H1 (cell line): ENCODE results near the gene MAP3K10. TPM values are rescaled to one million over a fixed set of nuclear protein-coding genes. Genes with fewer than 3 reads are reported as not detected.
A peak's percentile ranks its signal among the peaks of the same experiment; 100 is the strongest.

ENCODE experiments used
- CTCF ChIA-PET: fragments of 300-600 bp; sonication (Branson Sonifier 250); formaldehyde crosslinking; loops from one replicate; lab custom pipeline; 2021; ENCODE audit not compliant: partially characterized antibody; lab: Charles Lee
- POLR2A ChIA-PET: fragments of 300-600 bp; sonication (Branson Sonifier 250); formaldehyde crosslinking; loops from one replicate; lab custom pipeline; 2021; ENCODE audit warnings: inconsistent platforms; ENCODE audit not compliant: partially characterized antibody; lab: Charles Lee
- DNase-seq, 2 experiments: peaks; one replicate each; pipeline versions ENCODE4 v3.0.0 to v3.0.0-alpha.2; 2010 to 2022; ENCODE audit warnings: low spot score in 2 of 2, low read depth in 1 of 2, mixed read lengths in 1 of 2
- FAIRE-seq: peaks from 2 replicates; lab custom pipeline; 2011; peaks lifted over from hg19 to GRCh38; lab: Jason Lieb, UNC
- H2AFZ ChIP-seq: 2 replicates; pipeline ENCODE4 v1.8.1; 2012; ENCODE audit warnings: low read length, inconsistent platforms
- H2AK5ac ChIP-seq: 2 replicates; pipeline ENCODE4 v1.6.1; 2013; ENCODE audit warnings: low read depth, low read length
- H2BK120ac ChIP-seq: replicated peaks from 2 replicates; pipeline ENCODE3; 2013; ENCODE audit warnings: low read depth, low read length, inconsistent platforms
- H2BK12ac ChIP-seq: 2 replicates; pipeline ENCODE4 v1.6.1; 2013; ENCODE audit warnings: low read depth, low read length
- H2BK15ac ChIP-seq: 2 replicates; pipeline ENCODE4 v1.6.1; 2013; ENCODE audit warnings: low read length
- H2BK20ac ChIP-seq: 2 replicates; pipeline ENCODE4 v1.6.1; 2013; ENCODE audit warnings: low read length
- H2BK5ac ChIP-seq: 2 replicates; pipeline ENCODE4 v1.6.1; 2013; ENCODE audit warnings: low read depth, low read length
- H3K14ac ChIP-seq: 2 replicates; pipeline ENCODE4 v1.6.1; 2013; ENCODE audit warnings: inconsistent platforms; ENCODE audit not compliant: insufficient read length
- H3K18ac ChIP-seq: 2 replicates; pipeline ENCODE4 v1.6.1; 2013; ENCODE audit warnings: low read length; ENCODE audit errors: extremely low read depth
- H3K23ac ChIP-seq: 2 replicates; pipeline ENCODE4 v1.6.1; 2013; ENCODE audit warnings: inconsistent platforms; ENCODE audit not compliant: insufficient read length
- H3K23me2 ChIP-seq: 2 replicates; pipeline ENCODE4 v1.6.1; 2013; ENCODE audit warnings: low read depth, low read length
- H3K27ac ChIP-seq: 2 replicates; pipeline ENCODE4 v1.6.1; 2011; ENCODE audit warnings: low read depth, low read length, inconsistent platforms
- H3K27me3 ChIP-seq, 4 experiments: replicated peaks in 1 of 4; 1 replicate in 1 of 4; 2 replicates in 3 of 4; pipeline versions ENCODE4 v1.6.1 to v1.8.1; 2011 to 2013; ENCODE audit warnings: low read length in 3 of 4, mild to moderate bottlenecking in 3 of 4, inconsistent platforms in 2 of 4, mixed read lengths in 2 of 4, moderate library complexity in 1 of 4; ENCODE audit not compliant: control insufficient read depth in 3 of 4, insufficient read depth in 3 of 4; ENCODE audit errors: extremely low read depth in 1 of 4
- H3K36me3 ChIP-seq, 4 experiments: 2 replicates each; pipeline versions ENCODE4 v1.6.1 to v1.8.1; 2011 to 2013; ENCODE audit warnings: mild to moderate bottlenecking in 4 of 4, low read length in 3 of 4, moderate library complexity in 2 of 4, control low read depth in 1 of 4, inconsistent platforms in 1 of 4; ENCODE audit not compliant: insufficient read depth in 4 of 4, control insufficient read depth in 2 of 4
- H3K4ac ChIP-seq: replicated peaks from 2 replicates; pipeline ENCODE3; 2013; ENCODE audit warnings: low read length, low read depth, mixed read lengths, inconsistent platforms; ENCODE audit not compliant: insufficient read length
- H3K4me1 ChIP-seq, 4 experiments: replicated peaks in 1 of 4; 1 replicate in 1 of 4; 2 replicates in 3 of 4; pipeline versions ENCODE4 v1.6.1 to v1.8.1; 2011 to 2013; ENCODE audit warnings: low read length in 3 of 4, inconsistent platforms in 2 of 4, mixed read lengths in 1 of 4; ENCODE audit not compliant: insufficient read depth in 4 of 4, control insufficient read depth in 3 of 4
- H3K4me2 ChIP-seq, 2 experiments: 2 replicates each; pipeline versions ENCODE4 v1.6.1 to v1.8.1; 2011 to 2013; ENCODE audit warnings: low read depth in 2 of 2, low read length in 2 of 2, control low read depth in 1 of 2, inconsistent platforms in 1 of 2, mild to moderate bottlenecking in 1 of 2; ENCODE audit not compliant: insufficient read depth in 1 of 2
- H3K4me3 ChIP-seq, 4 experiments: fragments of 200-600, 300-600 bp in 1 of 4; sonication (generic), shearing (Covaris generic), sonication (Bioruptor Twin) in 1 of 4; 2 replicates each; pipeline versions ENCODE4 v1.5.1 to v1.8.1; 2011 to 2016; ENCODE audit warnings: low read length in 4 of 4, low read depth in 3 of 4, control low read depth in 2 of 4, inconsistent platforms in 2 of 4, mild to moderate bottlenecking in 2 of 4, mixed read lengths in 1 of 4, moderate library complexity in 1 of 4; ENCODE audit not compliant: insufficient read depth in 2 of 4; ENCODE audit errors: extremely low read depth in 1 of 4
- H3K56ac ChIP-seq: replicated peaks from 2 replicates; pipeline ENCODE3; 2013; ENCODE audit warnings: low read depth, mild to moderate bottlenecking, mixed read lengths, low read length, inconsistent platforms; ENCODE audit not compliant: insufficient read length
- H3K79me1 ChIP-seq: 2 replicates; pipeline ENCODE4 v1.6.1; 2013; ENCODE audit warnings: low read depth, low read length, control low read depth
- H3K79me2 ChIP-seq, 2 experiments: 2 replicates each; pipeline versions ENCODE4 v1.6.1 to v1.8.1; 2012 to 2013; ENCODE audit warnings: low read length in 2 of 2, mild to moderate bottlenecking in 2 of 2, inconsistent platforms in 1 of 2; ENCODE audit not compliant: insufficient read depth in 2 of 2, control insufficient read depth in 1 of 2
- H3K9ac ChIP-seq, 4 experiments: replicated peaks in 1 of 4; 1 replicate in 1 of 4; 2 replicates in 3 of 4; pipeline versions ENCODE4 v1.6.1 to v1.8.1; 2011 to 2013; ENCODE audit warnings: low read depth in 3 of 4, low read length in 3 of 4, control low read depth in 2 of 4, mild to moderate bottlenecking in 2 of 4, moderate library complexity in 2 of 4, inconsistent platforms in 1 of 4; ENCODE audit errors: extremely low read depth in 1 of 4
- H3K9me3 ChIP-seq, 2 experiments: 2 replicates each; pipeline versions ENCODE4 v1.6.1 to v1.8.1; 2012 to 2013; ENCODE audit warnings: mild to moderate bottlenecking in 2 of 2, moderate library complexity in 2 of 2, control low read depth in 1 of 2, inconsistent platforms in 1 of 2, low read depth in 1 of 2, low read length in 1 of 2, mixed read lengths in 1 of 2; ENCODE audit not compliant: insufficient read depth in 2 of 2
- H4K20me1 ChIP-seq, 2 experiments: replicated peaks in 1 of 2; 2 replicates each; pipeline versions ENCODE3 to v1.8.1; 2011 to 2013; ENCODE audit warnings: inconsistent platforms in 2 of 2, low read length in 2 of 2, mild to moderate bottlenecking in 1 of 2; ENCODE audit not compliant: insufficient read depth in 2 of 2, control insufficient read depth in 1 of 2
- H4K5ac ChIP-seq: 2 replicates; pipeline ENCODE4 v1.6.1; 2013; ENCODE audit warnings: low read length, low read depth, mixed read lengths, inconsistent platforms; ENCODE audit not compliant: insufficient read length
- H4K8ac ChIP-seq: 2 replicates; pipeline ENCODE4 v1.8.0; 2013; ENCODE audit warnings: mild to moderate bottlenecking, moderate library complexity, low read length, inconsistent platforms; ENCODE audit not compliant: insufficient read depth; ENCODE audit errors: extremely low read depth
- H4K91ac ChIP-seq: replicated peaks from 2 replicates; pipeline ENCODE3; 2013; ENCODE audit warnings: low read length, mixed read lengths, inconsistent platforms; ENCODE audit not compliant: insufficient read length
- BRCA1 ChIP-seq: IDR thresholded peaks from 2 replicates; pipeline ENCODE4 v1.6.1; 2012; ENCODE audit warnings: low read depth, low read length, improper control_type of control experiment
- CTBP2 ChIP-seq: IDR thresholded peaks from 2 replicates; pipeline ENCODE4 v1.7.0; 2011; ENCODE audit warnings: borderline replicate concordance, mild to moderate bottlenecking, moderate library complexity, mixed read lengths, low read length; ENCODE audit not compliant: insufficient read depth, insufficient read length
- SAP30 ChIP-seq: fragments of 300-600 bp; sonication (generic); IDR thresholded peaks from 2 replicates; pipeline ENCODE4 v1.7.1; 2012; ENCODE audit warnings: low read length, moderate library complexity, mild to moderate bottlenecking, inconsistent platforms; ENCODE audit not compliant: insufficient read depth, insufficient replicate concordance
- SIRT6 ChIP-seq: IDR thresholded peaks from one replicate; pipeline ENCODE4 v1.7.1; 2012; ENCODE audit warnings: low read length, inconsistent platforms
- SRF ChIP-seq: IDR thresholded peaks from 2 replicates; pipeline ENCODE4 v1.6.1; 2011; ENCODE audit warnings: mild to moderate bottlenecking, low read depth, low read length, moderate library complexity
- WGBS, 2 experiments: shearing (Covaris generic) in 1 of 2; methylation state at CpG; one replicate each; pipeline versions ENCODE4 v1.1.6 to v1.1.7; 2013 to 2015; ENCODE audit warnings: low lambda C conversion rate in 2 of 2, mixed read lengths in 2 of 2, inconsistent platforms in 1 of 2, low coverage in 1 of 2, missing lambda C conversion rate in 1 of 2; ENCODE audit not compliant: insufficient replicate concordance in 2 of 2, insufficient coverage in 1 of 2, insufficient read length in 1 of 2; ENCODE audit errors: extremely low coverage in 1 of 2, missing lambda C conversion rate in 1 of 2; 5-methylcytosine and 5-hydroxymethylcytosine counted together
- polyA plus RNA-seq, 7 experiments: library from polyadenylated mRNA; depleted of rRNA in 3 of 7; stranded (reverse) in 5 of 7; unstranded in 2 of 7; fragments of >200 nt in 5 of 7; fragments of 200-250 nt in 2 of 7; gene quantifications; 1 replicate in 5 of 7; 2 replicates in 1 of 7; 4 replicates in 1 of 7; pipeline versions ENCODE4 v1.2.1 to v1.2.3, GENCODE V29; 2011 to 2013; ENCODE audit warnings: missing spikeins in 2 of 7, mixed read lengths in 2 of 7
- total RNA-seq: library from RNA; stranded (reverse); fragmentation: NEBNext Ultra II Directional; extraction: Animal tissue kit (Norgen Biotek cat#: 25700); gene quantifications from 2 replicates; pipeline ENCODE4 v1.2.1, GENCODE V29; 2021

The MAP3K10 gene
- total and polyA plus RNA-seq, 2 of the 8 experiments (the other 6 are each of a cell fraction or from before 2014, with no cell fraction given): 4.9 to 15.9 TPM

DNA sequence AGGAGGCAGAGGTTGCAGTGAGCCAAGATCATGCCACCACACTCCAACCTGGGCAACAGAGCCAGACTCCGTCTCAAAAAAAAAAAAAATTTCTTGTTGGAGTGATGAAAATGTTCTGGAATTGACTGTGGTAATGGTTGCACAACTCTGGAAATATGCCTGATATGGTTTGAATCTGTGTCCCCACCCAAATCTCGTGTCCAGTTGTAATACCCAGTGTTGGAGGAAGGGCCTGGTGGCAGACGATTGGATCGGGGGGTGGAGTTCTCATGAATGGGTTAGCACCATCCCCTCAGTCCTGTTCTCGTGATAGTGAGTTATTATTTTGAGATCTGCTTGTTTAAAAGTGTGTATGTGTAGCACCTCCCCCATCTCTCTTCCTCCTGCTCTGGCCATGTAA, 41.1 kb upstream of the MAP3K10 start:
- POLR2A ChIA-PET: no interaction called here
- peak in 1 of 2 experiments; percentile 26 for DNase-seq
- H3K36me3 ChIP-seq: no peaks in the 10 kb centered on the region
- no peak overlapping the region for H3K23ac ChIP-seq
- no peak overlapping the region for H2AK5ac ChIP-seq
- H3K14ac ChIP-seq: no peak overlapping the region
- no peak overlapping the region for H2BK15ac ChIP-seq
- H2BK5ac ChIP-seq: no peak overlapping the region
- FAIRE-seq: no peak
- no peaks in the 10 kb centered on the region for H3K4me1 ChIP-seq
- no peaks in the 10 kb centered on the region for H3K79me1 ChIP-seq
- no peak overlapping the region; the same call in 1 of the 2 replicates for H2AFZ ChIP-seq
- no peaks in the 10 kb centered on the region for H3K79me2 ChIP-seq
- H2BK12ac ChIP-seq: no peak overlapping the region
- H2BK20ac ChIP-seq: no peak overlapping the region
- no peak overlapping the region for H3K27ac ChIP-seq
- H3K9ac ChIP-seq: no peak overlapping the region
- CTCF ChIA-PET: interaction anchor here (1.1 to 2.4 kb wide), 2 partner anchors 10 to 15 kb away, joined by 3 to 15 read pairs; no protein-coding TSS in a partner anchor
- no peaks in the 10 kb centered on the region for H4K20me1 ChIP-seq
- no peak overlapping the region for H4K5ac ChIP-seq
- H4K91ac ChIP-seq: no peak overlapping the region
- H3K4me2 ChIP-seq: no peak overlapping the region
- no peaks in the 10 kb centered on the region for H3K23me2 ChIP-seq
- no peak overlapping the region for H2BK120ac ChIP-seq
- no peak overlapping the region for H3K18ac ChIP-seq
- H3K27me3 ChIP-seq: no peaks in the 10 kb centered on the region
- no peaks in the 10 kb centered on the region for H3K9me3 ChIP-seq
- H3K4ac ChIP-seq: no peak overlapping the region
- 82% methylated on average over 5 of the region's 5 CpGs; no CpG with 5 or more reads in 1 of the 2 experiments for WGBS, 2 experiments
- no peak overlapping the region for H4K8ac ChIP-seq
- TF ChIP-seq SRF: no peak
- no peak for TF ChIP-seq SIRT6
- TF ChIP-seq BRCA1: no peak
- TF ChIP-seq CTBP2: no peak
- no peak for TF ChIP-seq SAP30
- no peak overlapping the region for H3K56ac ChIP-seq
- H3K4me3 ChIP-seq: no peak overlapping the region
